Measurements from ENCODE around the gene PPCS. TPM values are rescaled to one million over a fixed set of nuclear protein-coding genes. Genes with fewer than 3 reads are reported as not detected.

Gene PPCS
- total and polyA plus RNA-seq, 2 donors (not counting 3 experiments of a cell fraction or from before 2014, with no cell fraction given): 31.7 to 32.6 TPM

- intact Hi-C loops (cut with micrococcal nuclease): no loop called here
- H3K4me3 ChIP-seq (replicated peaks in 1 of 3; ENCODE audit: insufficient read depth in 1 of 3, low read depth in 1 of 3, low read length in 3 of 3): no peak overlapping the region
- dilution Hi-C loops (cut with MboI; ENCODE audit: extremely low pct_ligation_motif_present, low sequenced_read_pairs): no loop called here
- H3K9ac ChIP-seq (replicated peaks; ENCODE audit: extremely low read depth, insufficient read depth, low read length): no peak overlapping the region
- no TSS peak for BruUV-seq (replicated peaks)
- TF ChIP-seq CTCF (IDR thresholded peaks at IDR 0.05; ENCODE audit: extremely low read depth in 1 of 2, insufficient read depth in 1 of 2, low read depth in 1 of 2, low read length in 2 of 2) (no peak), EZH2 (IDR thresholded peaks at IDR 0.05; ENCODE audit: borderline replicate concordance, low read depth, low read length, severe bottlenecking) (no peak), POLR2AphosphoS5 (IDR thresholded peaks at IDR 0.05; ENCODE audit: insufficient read depth, low read depth, low read length) (no peak), POLR2A (IDR thresholded peaks at IDR 0.05; ENCODE audit: low read depth, low read length) (no peak), JUN (IDR thresholded peaks at IDR 0.05; ENCODE audit: borderline replicate concordance, insufficient read depth, insufficient read length, low read depth) (no peak), GATA2 (IDR thresholded peaks at IDR 0.05; ENCODE audit: insufficient read depth, insufficient read length, low read depth, low read length) (no peak), FOS (IDR thresholded peaks at IDR 0.05; ENCODE audit: borderline replicate concordance, insufficient read depth, low read length) (no peak), MAX (IDR thresholded peaks at IDR 0.05; ENCODE audit: insufficient read depth, insufficient read length) (no peak), MYC (IDR thresholded peaks at IDR 0.05; ENCODE audit: low read depth, low read length) (no peak)
- no peaks in the 10 kb centered on the region for H3K9me1 ChIP-seq (replicated peaks; ENCODE audit: control insufficient read depth, extremely low read depth, insufficient read depth, low read length)
- H3K27ac ChIP-seq (ENCODE audit: insufficient read depth, low read depth, low read length): no peak overlapping the region
- no peaks in the 10 kb centered on the region for H3K79me2 ChIP-seq (ENCODE audit: control insufficient read depth, insufficient read depth, low read length)
- CTCF ChIA-PET: interaction anchor here (1.3 kb wide), 1 partner anchor 9 kb away, joined by 4 read pairs; no protein-coding TSS in a partner anchor
- no peaks in the 10 kb centered on the region for H4K20me1 ChIP-seq (replicated peaks; ENCODE audit: control insufficient read depth, extremely low read depth, insufficient read depth, low read length)
- no peak for DNase-seq (ENCODE audit: low read depth, low spot score)
- H3K36me3 ChIP-seq (ENCODE audit: control insufficient read depth in 2 of 2, extremely low read depth in 1 of 2, insufficient read depth in 2 of 2, low read length in 2 of 2): no peaks in the 10 kb centered on the region
- POLR2A ChIA-PET: no interaction called here
- FAIRE-seq: no peak
- H3K27me3 ChIP-seq (ENCODE audit: control insufficient read depth in 2 of 2, insufficient read depth in 2 of 2, low read length in 2 of 2): peaks cover 8 to 13% of the 10 kb centered on the region in 2 experiments
- H3K4me2 ChIP-seq (ENCODE audit: insufficient read depth, low read length): no peak overlapping the region
- H3K4me1 ChIP-seq (ENCODE audit: control insufficient read depth, extremely low read depth, insufficient read depth, low read length): peaks cover 2% of the 10 kb centered on the region
- H2AFZ ChIP-seq (ENCODE audit: low read depth, low read length): no peak overlapping the region
- no peaks in the 10 kb centered on the region for H3K9me3 ChIP-seq (replicated peaks; ENCODE audit: control insufficient read depth, insufficient read depth, low read length)
Measured at GRCh38 chr1:42420121-42420520, 36.2 kb upstream of the PPCS start.

All from endothelial cell of umbilical vein (primary cell).